NCI-H2227 treated with DMSO at 0.1 percent for 48 hours (cell line): Measurements from ENCODE around the gene KPTN.

Experiments
- DNase-seq: peaks from one replicate; lab custom pipeline; 2025; lab: John Stamatoyannopoulos, UW

Gene KPTN

GRCh38 chr19:47467914-47468313 lies 16.1 kb downstream of the KPTN start:
- no peak for DNase-seq

GRCh38 chr19:47465957-47466356 lies 18.1 kb downstream of the KPTN start:
- no peak for DNase-seq

- no peak for DNase-seq
These were observed 19.2 kb downstream of the KPTN start for GRCh38 chr19:47464675-47465419.

GRCh38 chr19:47461876-47462275 lies 22.1 kb downstream of the KPTN start:
- DNase-seq, result no peak

GRCh38 chr19:47459477-47459876 lies 24.5 kb downstream of the KPTN start:
- no peak for DNase-seq

GRCh38 chr19:47458672-47459071 lies 25.3 kb downstream of the KPTN start:
- no peak for DNase-seq

GRCh38 chr19:47456721-47457474 lies 27.1 kb downstream of the KPTN start:
- no peak for DNase-seq

- no peak for DNase-seq
These were observed 33.5 kb downstream of the KPTN start for GRCh38 chr19:47450478-47450877.

- no peak for DNase-seq
These were observed 35.7 kb downstream of the KPTN start for GRCh38 chr19:47448360-47448727.

GRCh38 chr19:47447470-47448359 lies 36.3 kb downstream of the KPTN start:
- DNase-seq, result no peak

- DNase-seq, result no peak
These were observed 37.2 kb downstream of the KPTN start for GRCh38 chr19:47446534-47447469.

- peak; percentile 58 for DNase-seq
These were observed 38.0 kb downstream of the KPTN start for GRCh38 chr19:47445937-47446402.

- DNase-seq, result no peak
These were observed 38.5 kb downstream of the KPTN start for GRCh38 chr19:47445527-47445926.

GRCh38 chr19:47444388-47444821 lies 39.6 kb downstream of the KPTN start:
- no peak for DNase-seq

- no peak for DNase-seq
These were observed 40.7 kb downstream of the KPTN start for GRCh38 chr19:47443331-47443730.

GRCh38 chr19:47438793-47439220 lies 45.2 kb downstream of the KPTN start:
- no peak for DNase-seq

- no peak for DNase-seq
These were observed 46.5 kb downstream of the KPTN start for GRCh38 chr19:47437500-47437899.

GRCh38 chr19:47436712-47437401 lies 47.2 kb downstream of the KPTN start:
- no peak for DNase-seq

GRCh38 chr19:47435883-47436417 lies 48.1 kb downstream of the KPTN start:
- no peak for DNase-seq

- no peak for DNase-seq
These were observed 48.8 kb downstream of the KPTN start for GRCh38 chr19:47435196-47435595.
